Stimulated activated CD8-positive, alpha-beta memory T cell treated with anti-CD3 and anti-CD28 coated beads, Interleukin-4, amount 100 ng/mL, for 4 hours (primary cell): ENCODE data around the gene BEGAIN.

ENCODE experiments used
- DNase-seq, 2 donors: peaks; one replicate each; pipeline ENCODE4 v3.0.0-alpha.2; 2020; ENCODE audit warnings: low read depth in 2 of 2, low spot score in 1 of 2

Gene BEGAIN

GRCh38 chr14:100538351-100539002 lies 48.7 kb downstream of the BEGAIN start:
- no peak for DNase-seq

GRCh38 chr14:100537446-100538350 lies 49.5 kb downstream of the BEGAIN start:
- no peak for DNase-seq

- no peak for DNase-seq
These were observed 50.3 kb downstream of the BEGAIN start for GRCh38 chr14:100536721-100537445.

GRCh38 chr14:100536121-100536510 lies 51.1 kb downstream of the BEGAIN start:
- DNase-seq = no peak

- DNase-seq = no peak
These were observed 51.7 kb downstream of the BEGAIN start for GRCh38 chr14:100535287-100536120.

- DNase-seq = no peak
These were observed 52.5 kb downstream of the BEGAIN start for GRCh38 chr14:100534528-100535286.

- DNase-seq = no peak
These were observed 53.3 kb downstream of the BEGAIN start for GRCh38 chr14:100533656-100534485.

- no peak for DNase-seq
These were observed 54.1 kb downstream of the BEGAIN start for GRCh38 chr14:100532906-100533655.

- no peak for DNase-seq
These were observed 54.9 kb downstream of the BEGAIN start for GRCh38 chr14:100532154-100532861.

- DNase-seq = no peak
These were observed 55.8 kb downstream of the BEGAIN start for GRCh38 chr14:100531152-100532121.

GRCh38 chr14:100530270-100531072 lies 56.7 kb downstream of the BEGAIN start:
- no peak for DNase-seq

- no peak for DNase-seq
These were observed 57.6 kb downstream of the BEGAIN start for GRCh38 chr14:100529561-100530031.

- DNase-seq = no peak
These were observed 58.2 kb downstream of the BEGAIN start for GRCh38 chr14:100528962-100529560.

GRCh38 chr14:100526632-100527031 lies 60.6 kb downstream of the BEGAIN start:
- no peak for DNase-seq

- DNase-seq = no peak
These were observed 61.2 kb downstream of the BEGAIN start for GRCh38 chr14:100526057-100526456.
